AG04450 (cell line): ENCODE measurements around the gene GH1. TPM values are rescaled to one million over a fixed set of nuclear protein-coding genes. Genes with fewer than 3 reads are reported as not detected.
A peak's percentile ranks its signal among the peaks of the same experiment; 100 is the strongest.
"Not testable (repeated sequence)": the region's sequence is repeated elsewhere in the genome, so short reads cannot be mapped to it uniquely, and the experiment has no call there.

Experiments used
- CTCF ChIA-PET: fragments of 300-600, 350-600 bp; formaldehyde crosslinking; extraction: SDS; loops from one replicate; lab custom pipeline; 2022; ENCODE audit warnings: antibody characterized with exemption, inconsistent platforms; lab: Charles Lee
- POLR2A ChIA-PET: fragments of 350-600 bp; formaldehyde crosslinking; extraction: SDS; loops from one replicate; lab custom pipeline; 2021; ENCODE audit warnings: antibody characterized with exemption, inconsistent platforms; lab: Yijun Ruan, JAX
- DNase-seq: peaks from one replicate; pipeline ENCODE4 v3.0.0-alpha.2; 2011; ENCODE audit warnings: low read depth, low spot score
- H3K27ac ChIP-seq: one replicate; pipeline ENCODE4 v1.5.1; 2012; ENCODE audit warnings: low read depth, low read length, control low read depth
- H3K27me3 ChIP-seq: one replicate; pipeline ENCODE4 v1.6.0; 2012; ENCODE audit warnings: low read length; ENCODE audit not compliant: control insufficient read depth, insufficient read depth
- H3K4me3 ChIP-seq: 2 replicates; pipeline ENCODE4 v1.5.1; 2011; ENCODE audit warnings: mild to moderate bottlenecking, low read depth, low read length, control low read depth
- H3K9me3 ChIP-seq: 2 replicates; pipeline ENCODE4 v1.5.1; 2012; ENCODE audit warnings: low read length; ENCODE audit not compliant: control insufficient read depth, insufficient read depth
- CTCF ChIP-seq: IDR thresholded peaks from 2 replicates; pipeline ENCODE4 v1.5.1; 2011; ENCODE audit warnings: low read depth, low read length, control low read depth, inconsistent platforms
- polyA plus RNA-seq: library from polyadenylated mRNA; depleted of rRNA; stranded (reverse); fragments of >200 nt; gene quantifications from 2 replicates; pipeline ENCODE4 v1.2.3, GENCODE V29; 2011

Gene GH1
- polyA plus RNA-seq, 1 experiment, result not detected

- no peak within 1 kb of the TSS for H3K4me3 ChIP-seq
- DNase-seq, result no peak
- H3K27ac ChIP-seq, result no peak within 1 kb of the TSS
- ChIA-PET POLR2A (no interaction called here), CTCF (interaction anchor here (0.6 to 3.4 kb wide), 11 partner anchors 12 to 223 kb away, joined by 3 to 31 read pairs (median 5); no protein-coding TSS in a partner anchor)
- TF ChIP-seq CTCF, result no peak
- no peaks in the 10 kb centered on the region for H3K9me3 ChIP-seq
- H3K27me3 ChIP-seq, result peaks cover 28% of the 10 kb centered on the region
Measured at GRCh38 chr17:63911041-63911635, 7.5 kb downstream of the GH1 start, which contains the start of gene CSHL1. Gene CSHL1, minus strand, starts transcription at chr17:63911258. Its CDS starts 62 bp downstream, at chr17:63911196.

GRCh38 chr17:63910096-63910495 is 8.5 kb downstream of the GH1 start:
- CTCF ChIA-PET, result interaction anchor here (2.7 kb wide), 1 partner anchor 115 kb away, joined by 19 read pairs; no protein-coding TSS in a partner anchor
- H3K27ac ChIP-seq, result no peak overlapping the region
- no peaks in the 10 kb centered on the region for H3K9me3 ChIP-seq
- H3K27me3 ChIP-seq, result peaks cover 29% of the 10 kb centered on the region
- no peak overlapping the region for H3K4me3 ChIP-seq
- DNase-seq, result no peak
- POLR2A ChIA-PET, result no interaction called here
- TF ChIP-seq CTCF, result no peak

GRCh38 chr17:63909586-63909985 is 9.1 kb downstream of the GH1 start:
- CTCF ChIA-PET, POLR2A ChIA-PET: not testable (repeated sequence)

GRCh38 chr17:63907161-63907778 is 11.4 kb downstream of the GH1 start:
- H3K4me3 ChIP-seq, H3K27ac ChIP-seq, DNase-seq, POLR2A ChIA-PET, H3K9me3 ChIP-seq: not testable (repeated sequence)
- CTCF ChIA-PET, result interaction anchor here (1.2 to 1.8 kb wide), 3 partner anchors 11 to 226 kb away, joined by 4 to 6 read pairs (median 4); partner anchors contain the start of gene GH1
- peak; percentile 38 for TF ChIP-seq CTCF
- H3K27me3 ChIP-seq, result peaks cover 22% of the 10 kb centered on the region

More at GRCh38 chr17:63909586-63909985, 9.1 kb downstream of the GH1 start:
- not testable (repeated sequence) for H3K4me3 ChIP-seq, H3K27ac ChIP-seq, DNase-seq, H3K9me3 ChIP-seq
- peaks cover 29% of the 10 kb centered on the region for H3K27me3 ChIP-seq

- CTCF ChIA-PET, result interaction anchor here (0.6 to 2.2 kb wide), 10 partner anchors 16 to 513 kb away, joined by 3 to 16 read pairs (median 4); no protein-coding TSS in a partner anchor
- H3K9me3 ChIP-seq, H3K4me3 ChIP-seq, DNase-seq, H3K27ac ChIP-seq, POLR2A ChIA-PET: not testable (repeated sequence)
- H3K27me3 ChIP-seq, result peaks cover 22% of the 10 kb centered on the region
Measured at GRCh38 chr17:63904796-63905195, 13.8 kb downstream of the GH1 start.
